NK-92 (cell line): ENCODE results near the gene GRN.
"Not testable (repeated sequence)": the region's sequence is repeated elsewhere in the genome, so short reads cannot be mapped to it uniquely, and the experiment has no call there.

ENCODE experiments used
- DNase-seq: peaks from one replicate; lab custom pipeline; 2025; ENCODE audit not compliant: unreplicated experiment; lab: John Stamatoyannopoulos, UW

The GRN gene

GRCh38 chr17:44321246-44322120 is 23.6 kb upstream of the GRN start:
- DNase-seq: no peak

DNA sequence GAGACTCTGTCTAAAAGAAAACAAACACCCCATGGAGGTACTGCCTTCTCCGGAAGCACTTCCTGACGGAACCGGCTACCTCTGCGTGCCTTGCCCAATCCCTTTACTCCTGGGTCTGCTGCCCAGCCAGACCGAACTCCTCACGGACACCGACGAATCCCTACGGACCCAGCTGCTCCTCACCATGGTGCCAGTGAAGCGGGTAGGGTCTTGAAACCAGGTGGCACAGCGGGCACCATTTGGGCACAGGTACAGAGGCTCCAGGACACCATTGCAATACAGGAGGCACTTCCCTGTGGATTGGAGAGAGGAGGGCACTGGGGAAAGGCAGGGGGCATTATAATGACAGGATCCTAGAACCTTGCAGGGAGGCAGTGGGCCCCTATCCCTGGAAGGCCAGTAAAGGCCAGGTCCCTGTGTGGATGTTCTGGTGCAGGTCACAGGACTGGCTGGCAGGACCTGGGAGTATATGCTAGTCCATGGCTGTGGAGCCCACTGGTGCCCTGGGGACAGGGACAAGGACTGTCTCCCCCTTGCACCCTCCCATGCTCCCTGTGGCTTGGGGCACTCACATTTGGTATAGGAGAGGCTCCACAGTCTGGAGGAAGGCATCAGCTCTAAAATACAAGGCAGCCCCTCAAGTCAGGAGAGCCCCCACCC is 22.7 kb upstream of the GRN start:
- no peak for DNase-seq

GRCh38 chr17:44323359-44324091 is 21.6 kb upstream of the GRN start:
- DNase-seq: no peak

- DNase-seq: no peak
Observed at GRCh38 chr17:44324092-44324570, 21.0 kb upstream of the GRN start.

GRCh38 chr17:44324571-44325275 is 20.4 kb upstream of the GRN start, which contains the start of gene SLC25A39:
SLC25A39 (minus strand) TSS chr17:44324823; CDS start chr17:44323562, 1,261 bp downstream.
- peak; percentile 29 for DNase-seq

GRCh38 chr17:44326861-44327444 is 18.1 kb upstream of the GRN start:
- peak; percentile 50 for DNase-seq

- no peak for DNase-seq
Observed at GRCh38 chr17:44327715-44328449, 17.2 kb upstream of the GRN start.

GRCh38 chr17:44329516-44329915 is 15.6 kb upstream of the GRN start:
- DNase-seq: not testable (repeated sequence)

DNA sequence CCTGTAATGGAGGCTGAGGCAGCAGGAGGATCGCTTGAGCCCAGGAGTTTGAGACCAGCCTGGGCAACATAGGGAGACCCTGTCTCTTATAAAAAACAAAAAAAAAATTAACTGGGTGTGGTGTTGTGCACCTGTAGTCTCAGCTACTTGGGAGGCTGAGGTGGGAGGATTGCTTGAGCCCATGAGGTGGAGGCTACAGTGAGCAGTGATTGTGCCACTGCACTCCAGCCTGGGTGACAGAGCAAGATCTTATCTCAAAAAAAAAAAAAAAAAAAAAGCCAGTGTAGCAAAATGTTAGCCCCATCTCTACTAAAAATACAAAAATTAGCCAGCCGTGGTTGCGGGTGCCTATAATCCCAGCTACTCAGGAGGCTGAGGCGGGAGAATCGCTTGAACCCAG is 14.8 kb upstream of the GRN start:
- DNase-seq: not testable (repeated sequence)

- no peak for DNase-seq
Observed at GRCh38 chr17:44331249-44331760, 13.8 kb upstream of the GRN start.

GRCh38 chr17:44333371-44333770 is 11.7 kb upstream of the GRN start:
- DNase-seq: no peak

- DNase-seq: no peak
Observed at GRCh38 chr17:44334315-44334714, 10.8 kb upstream of the GRN start.

DNA sequence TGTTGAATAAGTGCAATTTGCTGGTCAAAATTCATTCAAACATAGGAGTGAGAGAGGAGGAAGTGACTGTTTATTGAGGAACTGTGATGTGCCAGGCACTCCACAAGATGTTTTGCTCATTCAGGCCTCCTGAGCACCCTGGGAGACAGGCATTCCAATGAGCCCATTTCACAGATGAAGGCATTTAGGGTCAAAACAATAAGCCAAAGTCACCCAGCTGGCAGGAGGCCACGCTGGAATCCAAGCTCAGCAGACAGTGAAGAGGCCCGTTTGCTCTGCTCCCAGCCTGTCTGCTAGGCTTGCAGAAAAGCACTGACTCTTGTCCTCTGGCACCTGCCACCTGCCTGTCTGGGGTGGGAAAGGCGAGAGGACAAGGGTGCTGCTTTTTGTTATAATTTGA is 10.4 kb upstream of the GRN start:
- DNase-seq: no peak

- no peak for DNase-seq
Observed at GRCh38 chr17:44335564-44335963, 9.5 kb upstream of the GRN start.

- DNase-seq: no peak
Observed at GRCh38 chr17:44335968-44336367, 9.1 kb upstream of the GRN start.

GRCh38 chr17:44338702-44339101 is 6.4 kb upstream of the GRN start:
- no peak for DNase-seq

- DNase-seq: not testable (repeated sequence)
Observed at GRCh38 chr17:44340553-44340952, 4.5 kb upstream of the GRN start.

DNA sequence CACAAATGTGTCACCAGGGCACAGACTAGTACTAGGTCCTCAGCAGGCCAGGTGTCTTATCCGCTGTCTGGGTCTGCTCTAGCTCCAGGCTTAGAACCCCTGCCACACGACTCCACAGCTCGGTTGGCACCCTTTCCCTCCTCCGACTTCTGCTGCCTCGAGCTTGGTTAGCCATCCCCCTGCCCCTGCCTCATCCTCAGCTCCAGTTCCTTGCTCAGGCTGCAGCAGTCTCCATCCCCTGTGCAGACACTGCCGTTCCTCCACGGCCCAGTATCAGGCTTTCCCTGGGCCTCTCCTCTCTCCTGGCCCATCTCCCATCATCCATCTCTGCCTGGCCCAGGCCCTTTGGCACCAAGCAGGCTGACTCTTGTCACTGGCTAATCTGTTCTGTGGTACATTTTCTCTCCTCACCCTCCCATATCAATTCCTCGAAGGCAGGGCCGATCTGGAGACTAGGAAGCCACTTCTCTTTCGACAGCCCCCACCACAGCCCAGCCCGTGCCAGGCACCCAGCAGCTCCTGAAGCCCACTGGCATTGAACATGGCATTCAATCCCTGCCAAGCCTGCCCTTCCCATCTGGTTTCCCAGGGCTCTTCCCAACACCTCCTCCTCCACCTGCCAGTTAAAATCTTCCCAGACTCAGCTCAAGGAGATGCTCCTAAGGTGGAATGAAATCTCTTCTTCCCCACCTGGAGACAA is 1.4 kb upstream of the GRN start:
- no peak for DNase-seq

DNA sequence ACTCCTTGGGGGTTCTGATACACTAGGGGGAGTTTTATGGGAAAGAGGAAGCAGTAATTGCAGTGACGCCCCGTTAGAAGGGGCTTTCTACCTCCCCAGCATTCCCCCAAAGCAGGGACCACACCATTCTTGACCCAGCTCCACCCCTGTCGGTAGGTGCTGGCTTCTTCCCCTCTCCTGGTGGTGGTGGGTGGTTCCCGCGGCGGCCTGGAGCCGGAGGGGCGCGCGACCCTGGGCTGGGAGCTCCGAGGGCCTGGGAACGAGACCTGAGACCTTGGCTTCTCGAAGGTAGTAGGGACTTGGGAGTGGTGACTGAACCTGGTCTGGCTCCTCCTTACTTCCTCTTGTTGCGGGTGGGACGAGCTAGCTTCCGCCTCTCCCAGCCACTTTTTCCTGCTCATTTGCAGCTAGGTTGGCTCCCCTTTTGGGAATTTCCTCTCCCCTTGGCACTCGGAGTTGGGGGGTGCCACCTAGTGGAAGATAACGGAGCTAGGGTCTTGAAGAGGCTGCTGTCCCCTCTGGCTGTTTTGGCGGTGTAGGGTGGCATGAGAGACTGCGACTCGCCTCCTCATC is 438 bp downstream of the GRN start:
- no peak for DNase-seq
